SHP77 treated with DMSO at 0.1 percent for 48 hours (cell line): ENCODE data around the gene CCDC92B.
"Not testable (repeated sequence)": the region's sequence is repeated elsewhere in the genome, so short reads cannot be mapped to it uniquely, and the experiment has no call there.

Source experiments
- DNase-seq: peaks from one replicate; lab custom pipeline; 2025; lab: John Stamatoyannopoulos, UW

The CCDC92B gene

DNA sequence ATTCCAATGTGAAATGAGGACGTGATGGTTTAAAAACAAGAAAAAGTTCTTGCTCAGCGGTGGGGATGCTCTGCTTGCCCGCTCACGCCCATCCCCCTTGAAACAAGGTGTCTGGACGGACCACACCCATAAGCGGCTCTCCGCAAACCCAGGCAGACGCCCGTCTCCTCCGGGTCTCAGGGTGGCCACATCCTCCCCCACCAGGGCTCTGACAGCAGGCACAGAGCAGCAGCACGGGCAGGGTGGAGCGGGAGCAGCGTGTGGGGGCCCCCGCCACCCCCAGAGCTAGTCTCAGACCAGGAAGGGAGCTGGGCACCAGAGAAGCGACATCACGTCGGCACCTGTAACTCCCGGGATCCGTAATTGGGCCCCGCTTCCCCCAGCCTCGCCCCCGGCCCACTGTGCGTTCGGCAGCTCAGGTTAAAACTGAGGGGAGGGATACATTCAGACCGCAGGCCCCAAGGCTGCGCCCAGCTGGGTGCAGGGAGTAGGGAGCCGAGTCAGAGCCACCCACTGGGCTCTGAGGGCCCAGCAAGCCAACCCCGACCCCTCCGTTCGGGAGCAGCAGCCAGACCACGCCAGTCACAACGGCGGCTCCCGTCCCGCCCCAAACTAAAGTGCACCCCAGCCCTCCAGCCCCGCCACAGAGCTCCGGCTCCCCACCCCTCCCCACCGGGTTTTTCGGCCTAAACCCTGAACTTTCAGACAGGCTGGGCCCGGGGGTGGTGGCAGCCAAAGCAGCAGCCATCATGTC, 59.9 kb downstream of the CCDC92B start:
- no peak for DNase-seq

DNA sequence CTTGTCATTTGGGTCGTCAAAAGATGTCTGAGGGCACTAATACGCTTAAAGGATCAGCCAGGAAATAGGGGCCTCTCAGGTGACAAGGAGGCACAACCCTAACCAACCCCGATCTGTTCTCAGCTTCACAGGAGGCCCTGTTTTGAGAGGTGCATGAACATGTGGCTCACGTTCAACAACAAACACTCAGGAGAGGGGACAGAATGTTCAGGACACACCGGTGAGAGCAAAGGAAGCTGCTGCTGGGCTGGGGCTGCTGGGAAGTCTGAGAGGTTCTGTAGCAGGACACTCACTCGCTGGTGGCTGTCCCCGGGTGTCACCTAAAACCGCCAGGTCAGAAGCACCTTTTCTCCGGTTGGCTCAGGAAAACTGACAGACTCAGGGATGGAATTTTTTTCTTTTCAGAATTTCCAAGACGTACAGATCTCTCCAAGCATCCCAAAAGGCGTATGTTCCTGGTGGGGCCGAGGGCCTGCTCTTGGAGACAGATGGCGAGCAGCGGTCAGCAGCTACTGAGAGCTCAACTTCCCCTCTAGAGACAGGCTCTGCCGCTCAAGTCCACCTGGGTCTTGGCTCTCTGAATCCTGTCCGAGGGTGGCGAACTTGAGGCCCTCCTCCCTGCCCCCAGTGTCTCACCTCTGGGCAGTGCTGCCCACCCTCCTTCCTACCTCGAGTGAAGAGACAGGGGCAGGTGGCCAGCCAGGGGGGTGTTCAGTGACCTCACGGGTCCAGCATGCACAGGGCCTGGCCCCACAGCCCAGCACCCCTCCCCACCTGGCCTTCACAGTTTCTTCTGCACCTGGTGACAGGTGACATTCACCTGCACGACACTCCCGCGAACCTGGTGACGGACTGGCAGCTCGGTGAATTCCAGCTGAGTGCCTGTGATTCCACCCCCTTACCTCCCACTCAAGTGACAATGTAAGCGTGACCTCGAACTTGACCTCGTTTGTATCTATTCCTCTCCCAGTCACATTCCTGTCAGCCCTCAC, 60.8 kb downstream of the CCDC92B start:
- no peak for DNase-seq

DNA sequence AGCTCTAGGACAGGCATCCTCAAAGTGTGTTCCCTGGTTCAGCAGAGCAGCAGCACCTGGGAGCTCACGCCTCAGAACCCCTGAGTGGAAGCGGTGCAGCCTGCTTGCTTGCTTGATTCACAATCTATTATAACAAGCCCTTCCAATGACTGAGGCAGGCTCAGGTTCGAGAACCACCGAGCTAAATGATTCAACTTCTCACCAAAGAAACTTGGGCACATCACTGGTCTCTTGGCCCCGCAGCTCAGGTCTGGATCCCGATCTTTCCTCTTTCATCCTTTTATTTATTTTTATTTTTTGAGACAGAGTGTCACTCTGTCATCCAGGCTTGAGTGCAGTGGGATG, 62.4 kb downstream of the CCDC92B start:
- no peak for DNase-seq

DNA sequence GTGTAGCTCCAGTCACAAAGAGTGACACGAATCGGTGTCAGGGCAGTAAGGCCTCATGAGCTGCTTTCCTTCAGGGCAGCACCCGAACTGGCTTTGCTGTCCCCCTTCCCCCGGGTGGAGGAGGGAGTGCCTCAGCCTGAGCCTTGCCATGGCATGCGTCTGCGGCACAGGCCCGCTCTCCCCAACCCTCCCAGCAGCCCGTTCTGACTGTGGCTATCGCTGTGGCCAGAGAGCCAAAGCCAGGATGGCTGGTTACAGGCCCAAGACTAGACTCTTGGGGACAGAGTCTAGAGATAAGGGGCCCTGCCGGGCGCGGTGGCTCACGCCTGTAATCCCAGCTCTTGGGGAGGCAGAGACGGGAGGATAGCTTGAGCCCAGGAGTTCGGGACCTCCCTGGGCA, 63.8 kb downstream of the CCDC92B start:
- no peak for DNase-seq

DNA sequence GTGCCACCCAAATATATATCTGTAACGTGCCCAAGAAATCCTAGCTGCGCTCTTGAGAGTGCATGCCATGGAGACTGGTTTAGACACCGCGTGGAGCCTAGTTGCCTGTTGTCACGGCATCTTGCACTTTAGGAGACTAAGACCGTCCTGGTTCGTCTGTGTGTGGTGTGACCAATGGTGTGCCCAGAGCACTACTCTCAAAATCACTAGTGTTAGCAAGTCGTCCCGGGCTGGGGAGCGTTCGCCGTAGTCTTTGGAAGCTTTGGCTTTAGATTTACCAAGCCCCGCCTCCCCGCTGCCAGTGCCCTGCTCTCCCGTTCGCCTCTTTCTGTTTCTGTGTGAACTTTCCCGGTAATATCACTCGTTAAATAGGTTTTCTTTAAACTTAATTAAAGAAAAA, 64.9 kb downstream of the CCDC92B start:
- no peak for DNase-seq

DNA sequence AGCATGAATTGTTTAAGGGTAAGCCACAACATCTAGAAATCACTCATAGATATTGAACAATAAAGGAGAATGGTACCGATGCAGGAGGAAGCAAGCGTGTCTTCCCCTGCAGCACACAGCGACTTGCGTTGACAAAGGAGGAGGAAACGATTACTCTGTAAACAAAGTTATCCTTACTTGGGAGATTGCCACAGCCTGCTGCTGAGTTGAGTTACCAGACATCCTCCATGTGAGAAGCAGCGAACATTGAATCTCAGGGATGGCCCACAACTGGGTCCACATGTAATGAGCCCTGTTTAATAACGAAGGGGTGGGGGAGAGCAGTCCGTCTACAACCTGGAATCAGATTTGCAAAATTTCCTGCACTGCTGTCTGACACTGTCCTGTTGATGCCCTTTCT, 65.5 kb downstream of the CCDC92B start:
- DNase-seq, result no peak

DNA sequence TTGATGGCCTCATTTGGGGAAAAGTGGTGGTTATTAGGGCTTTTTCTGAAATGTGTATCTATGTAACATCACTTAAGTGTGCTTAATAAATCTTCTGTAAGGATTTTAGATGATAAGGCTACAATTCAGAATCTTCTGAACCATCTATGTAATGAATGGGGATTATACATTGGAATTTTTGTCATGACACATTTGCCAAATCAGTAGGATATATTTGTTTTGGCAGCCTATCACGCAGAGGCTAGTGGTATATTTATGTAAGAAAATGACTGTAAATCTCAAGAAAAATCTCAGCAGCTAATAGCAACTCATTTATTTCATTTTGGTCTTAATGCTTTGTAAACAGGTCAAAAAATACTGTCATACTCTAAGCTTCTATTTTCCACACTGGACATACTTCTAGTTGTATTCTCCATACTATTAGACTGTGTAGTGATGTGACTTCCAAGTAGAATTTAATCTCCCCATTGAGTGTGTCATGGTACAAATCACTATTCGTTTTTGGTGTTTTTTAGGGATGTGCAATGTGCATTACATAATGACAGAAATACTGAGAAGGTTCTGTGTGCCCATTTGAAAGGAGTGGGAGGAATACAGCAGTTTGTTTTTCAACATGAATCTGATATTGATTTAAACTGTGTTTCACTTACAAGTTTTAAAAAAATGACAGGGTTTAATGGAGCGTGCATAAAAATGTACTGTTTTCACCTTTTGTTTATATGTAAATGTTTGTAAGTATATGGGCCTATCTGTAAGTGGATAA, 67.1 kb downstream of the CCDC92B start:
- no peak for DNase-seq

DNA sequence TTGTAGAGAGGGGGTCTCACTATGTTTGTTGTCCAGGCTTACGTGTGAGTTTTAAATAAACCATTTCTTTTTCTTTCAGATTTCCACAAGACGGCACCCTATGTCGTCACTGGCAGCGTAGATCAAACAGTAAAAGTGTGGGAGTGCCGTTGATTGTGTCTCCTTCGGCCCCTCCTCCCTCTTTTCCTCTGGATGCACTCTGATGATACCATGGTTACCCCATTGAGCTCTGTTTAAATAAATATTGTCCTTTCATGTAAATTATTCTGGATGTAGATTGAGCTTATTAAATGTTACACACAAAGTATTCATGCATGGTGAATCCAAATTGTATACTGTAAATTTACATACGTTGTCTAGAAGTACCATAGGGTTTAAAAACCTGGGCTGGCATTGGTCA, 67.8 kb downstream of the CCDC92B start:
- no peak for DNase-seq

DNA sequence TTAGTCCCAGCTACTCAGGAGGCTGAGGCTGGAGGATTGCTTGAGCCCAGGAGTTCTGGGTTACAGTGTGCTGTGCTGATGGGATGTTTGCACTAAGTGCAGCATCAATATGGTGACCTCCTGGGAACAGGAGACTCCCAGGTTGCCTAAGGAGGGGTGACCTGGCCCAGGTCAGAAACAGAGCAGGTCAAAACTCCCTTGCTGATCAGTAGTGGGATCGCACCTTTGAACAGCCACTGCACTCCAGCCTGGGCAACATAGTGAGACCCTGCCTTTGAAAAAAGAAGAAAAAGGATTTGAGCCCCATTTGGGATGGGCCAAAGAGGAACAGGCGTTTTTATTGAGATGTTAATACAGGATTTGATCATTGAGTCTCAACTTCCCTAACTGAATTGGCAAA, 68.5 kb downstream of the CCDC92B start:
- DNase-seq, result no peak

DNA sequence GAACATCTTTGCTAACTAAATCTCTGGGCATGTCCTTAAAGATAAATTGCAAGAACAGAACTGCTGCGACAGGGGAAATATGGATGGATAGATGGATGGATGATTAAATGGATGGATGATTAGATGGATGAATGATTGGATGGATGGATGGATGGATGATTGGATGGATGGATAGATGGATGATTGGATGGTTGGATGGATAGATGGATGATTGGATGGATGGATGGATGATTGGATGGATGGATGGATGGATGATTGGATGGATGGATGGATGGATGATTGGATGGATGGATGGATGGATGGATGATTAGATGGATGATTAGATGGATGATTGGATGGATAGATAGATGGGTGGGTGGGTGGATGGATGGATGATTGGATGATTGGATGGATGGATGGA, 70.2 kb downstream of the CCDC92B start:
- DNase-seq, result not testable (repeated sequence)
